Subcutaneous abdominal adipose tissue (tissue), 5 donors: ENCODE measurements around the gene SLIT2.

ENCODE experiments used
- H3K27ac ChIP-seq: one replicate; pipeline ENCODE4 v1.7.0; 2013; ENCODE audit warnings: low read depth, mild to moderate bottlenecking, inconsistent platforms, low read length, moderate library complexity
- H3K27me3 ChIP-seq, 5 donors: one replicate each; pipeline ENCODE4 v1.7.0; 2013; ENCODE audit warnings: low read length in 5 of 5, inconsistent platforms in 1 of 5; ENCODE audit not compliant: control insufficient read depth in 5 of 5, insufficient read depth in 4 of 5
- H3K36me3 ChIP-seq, 5 donors: one replicate each; pipeline ENCODE4 v1.7.0; 2013; ENCODE audit warnings: low read length in 5 of 5; ENCODE audit not compliant: control insufficient read depth in 5 of 5, insufficient read depth in 5 of 5
- H3K4me1 ChIP-seq, 5 donors: one replicate each; pipeline ENCODE4 v1.7.0; 2013; ENCODE audit warnings: low read length in 5 of 5, mild to moderate bottlenecking in 3 of 5, moderate library complexity in 1 of 5; ENCODE audit not compliant: control insufficient read depth in 5 of 5, insufficient read depth in 5 of 5
- H3K4me3 ChIP-seq, 5 donors: one replicate each; pipeline ENCODE4 v1.7.0; 2013; ENCODE audit warnings: low read length in 5 of 5, low read depth in 1 of 5
- H3K9ac ChIP-seq, 5 donors: one replicate each; pipeline ENCODE4 v1.7.0; 2013; ENCODE audit warnings: low read length in 5 of 5, mild to moderate bottlenecking in 4 of 5, moderate library complexity in 3 of 5
- H3K9me3 ChIP-seq, 5 donors: one replicate each; pipeline ENCODE4 v1.7.0; 2013; ENCODE audit warnings: low read length in 5 of 5; ENCODE audit not compliant: control insufficient read depth in 5 of 5
- donor health status: healthy.
- donor health status: healthy.
- donor health status: healthy.
- donor health status: healthy.
- donor health status: healthy.

SLIT2 gene

DNA sequence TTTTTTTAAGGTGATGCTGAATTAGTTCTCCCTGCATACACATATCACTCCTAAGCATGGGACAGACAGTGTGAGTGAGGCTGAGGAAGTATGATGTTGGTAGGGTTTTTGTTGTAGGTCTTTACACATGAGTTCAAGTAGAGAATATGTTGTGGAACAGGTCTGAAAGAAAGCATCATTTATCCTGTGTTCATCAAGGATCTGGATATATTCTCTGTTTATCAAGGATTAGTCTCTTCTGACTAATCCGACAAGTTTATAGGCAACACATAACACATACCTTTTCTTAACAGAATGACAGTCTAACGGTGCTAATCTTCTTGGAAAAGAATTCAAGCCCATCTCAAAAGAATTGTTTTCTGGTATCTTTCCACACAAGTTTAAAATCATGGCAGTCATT lies 10.5 kb downstream of the SLIT2 start:
- Histone ChIP-seq H3K36me3 (no peaks in the 10 kb centered on the region), H3K4me1 (peaks cover 0 to 13% (median 0%) of the 10 kb centered on the region in 5 donors)

DNA sequence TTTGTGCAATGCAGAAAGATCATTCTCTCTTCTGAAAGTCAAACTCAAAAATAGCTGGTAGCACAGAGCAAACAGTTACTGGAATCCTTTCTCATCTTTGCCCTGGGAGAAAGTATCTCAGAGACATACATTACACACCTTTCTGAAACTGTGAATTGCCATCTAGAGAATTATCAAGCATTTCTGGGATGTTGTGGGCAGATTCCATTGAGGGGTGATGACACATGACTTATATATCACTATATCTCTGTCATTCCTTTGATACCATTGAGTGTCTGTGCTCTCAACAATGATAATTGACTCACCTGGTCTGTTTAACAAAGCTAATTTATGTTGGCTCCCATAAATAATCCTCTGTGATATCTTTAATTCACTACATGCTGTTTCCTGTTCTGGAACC lies 13.0 kb downstream of the SLIT2 start:
- H3K4me1 ChIP-seq = peaks cover 0 to 13% (median 0%) of the 10 kb centered on the region in 5 donors
- no peaks in the 10 kb centered on the region for H3K9me3 ChIP-seq
- H3K27ac ChIP-seq = no peak overlapping the region
- no peak overlapping the region for H3K4me3 ChIP-seq
- H3K9ac ChIP-seq = no peak overlapping the region
- no peaks in the 10 kb centered on the region for H3K27me3 ChIP-seq
- no peaks in the 10 kb centered on the region for H3K36me3 ChIP-seq

More for the DNA sequence above, 10.5 kb downstream of the SLIT2 start:
- Histone ChIP-seq H3K27me3 (no peaks in the 10 kb centered on the region), H3K4me3 (no peak overlapping the region), H3K9ac (no peak overlapping the region), H3K9me3 (no peaks in the 10 kb centered on the region), H3K27ac (no peak overlapping the region)

DNA sequence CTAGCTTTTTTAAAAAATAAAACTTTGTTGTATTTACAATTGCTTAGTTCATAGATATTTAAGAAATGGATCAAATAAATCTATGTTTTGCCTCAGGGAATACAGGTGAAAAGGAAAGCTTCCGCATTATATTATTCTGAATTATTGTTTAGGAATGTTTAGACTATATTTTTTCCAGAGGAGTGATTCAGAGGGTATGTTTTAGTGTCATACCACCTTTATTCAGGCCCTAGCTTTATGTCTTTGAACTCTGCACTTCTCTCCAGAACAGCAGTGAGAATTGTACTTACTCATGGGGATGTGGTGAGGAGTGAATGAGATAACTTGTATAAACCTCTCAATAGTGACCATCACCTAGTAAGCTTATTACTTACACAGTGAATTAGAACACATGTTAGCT lies 14.0 kb downstream of the SLIT2 start:
- Histone ChIP-seq H3K4me3 (no peak overlapping the region), H3K27ac (no peak overlapping the region), H3K9me3 (no peaks in the 10 kb centered on the region), H3K4me1 (peaks cover 0 to 13% (median 0%) of the 10 kb centered on the region in 5 donors), H3K9ac (no peak overlapping the region), H3K27me3 (no peaks in the 10 kb centered on the region), H3K36me3 (no peaks in the 10 kb centered on the region)

DNA sequence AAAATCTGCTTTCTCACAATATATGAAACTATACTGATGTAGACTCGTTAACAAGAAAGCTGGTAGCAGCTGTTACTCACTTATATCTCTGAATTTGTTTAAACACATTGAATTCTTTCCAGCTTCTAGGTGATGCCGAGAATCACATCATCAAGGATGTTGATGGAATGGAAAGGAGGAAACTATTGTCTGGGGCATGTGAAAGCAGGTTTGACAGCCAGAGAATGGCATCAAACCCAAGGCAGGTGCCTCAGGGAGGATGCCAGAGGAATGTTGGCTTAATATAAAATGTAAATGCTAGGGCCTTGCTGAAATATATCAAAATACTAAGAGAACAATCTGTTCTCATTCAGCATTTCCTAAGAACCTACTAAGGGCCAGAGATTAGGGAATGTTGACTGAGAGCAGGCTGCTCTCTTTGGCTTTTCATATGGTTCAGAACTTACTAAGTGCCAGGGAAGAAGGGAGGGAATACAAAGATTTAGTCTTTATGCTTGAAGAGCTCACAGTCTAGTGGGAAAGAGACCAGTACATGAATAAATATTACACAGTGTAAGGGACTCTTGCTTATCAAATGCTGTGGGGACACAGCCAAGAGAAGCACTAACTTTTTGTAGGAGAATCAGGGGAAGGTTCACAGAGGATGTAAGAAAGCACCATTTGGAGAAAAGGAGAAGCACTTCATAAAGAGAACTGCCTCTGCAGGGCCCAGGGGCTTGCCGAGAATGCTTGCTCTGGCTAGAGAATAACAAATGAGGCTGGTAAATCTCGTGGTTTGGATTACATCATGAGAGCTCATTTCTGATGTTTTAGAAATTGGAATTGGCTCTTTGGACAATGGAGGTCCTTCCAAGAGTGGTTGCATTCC lies 14.7 kb downstream of the SLIT2 start:
- Histone ChIP-seq H3K9me3 (no peaks in the 10 kb centered on the region), H3K27ac (peak overlapping the region; percentile 47), H3K4me1 (peaks cover 0 to 13% (median 0%) of the 10 kb centered on the region in 5 donors), H3K27me3 (no peaks in the 10 kb centered on the region), H3K36me3 (no peaks in the 10 kb centered on the region), H3K9ac (no peak overlapping the region), H3K4me3 (no peak overlapping the region)

DNA sequence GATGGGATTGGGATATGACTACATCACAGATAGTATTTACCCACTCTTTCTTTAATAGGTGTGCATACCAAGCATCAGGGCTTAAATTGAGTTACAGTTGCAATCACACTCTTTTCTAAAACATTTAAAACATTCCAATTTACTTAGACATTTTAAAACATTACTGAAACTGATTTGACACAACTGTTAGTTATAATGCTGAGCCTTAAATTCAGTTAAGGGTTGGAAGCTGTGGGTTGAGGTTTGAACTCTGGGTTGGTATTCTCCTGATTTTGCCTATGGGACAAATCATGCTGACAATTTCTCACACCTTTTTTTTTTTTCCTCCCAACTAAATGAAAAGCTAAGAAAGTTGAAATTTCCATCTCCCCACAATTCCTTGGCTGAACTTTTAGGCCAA lies 16.3 kb downstream of the SLIT2 start:
- Histone ChIP-seq H3K4me1 (peaks cover 0 to 13% (median 0%) of the 10 kb centered on the region in 5 donors), H3K36me3 (no peaks in the 10 kb centered on the region), H3K27me3 (no peaks in the 10 kb centered on the region), H3K4me3 (no peak overlapping the region), H3K27ac (no peak overlapping the region), H3K9ac (no peak overlapping the region), H3K9me3 (no peaks in the 10 kb centered on the region)

DNA sequence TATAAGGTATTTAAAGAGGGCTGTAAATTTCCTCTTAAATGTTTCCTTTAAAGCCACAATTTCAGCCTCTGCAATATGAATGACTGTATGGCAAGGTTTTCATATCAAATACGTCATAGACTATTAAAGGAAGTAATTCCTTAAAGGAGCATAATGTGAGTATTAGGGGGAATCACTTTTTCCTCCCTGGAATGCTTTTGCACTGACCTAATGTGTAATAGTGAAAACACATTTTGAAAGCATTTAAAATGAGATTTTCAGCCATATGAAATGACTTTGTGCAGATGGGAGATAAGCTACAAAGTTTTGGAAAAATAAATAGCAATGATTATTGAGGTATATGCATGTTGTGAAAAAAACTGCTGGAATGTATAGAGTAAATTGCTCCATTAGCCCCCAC lies 17.6 kb downstream of the SLIT2 start:
- Histone ChIP-seq H3K27me3 (no peaks in the 10 kb centered on the region), H3K9me3 (no peaks in the 10 kb centered on the region), H3K4me3 (no peak overlapping the region), H3K27ac (no peak overlapping the region), H3K4me1 (peaks cover 0 to 13% (median 0%) of the 10 kb centered on the region in 5 donors), H3K9ac (no peak overlapping the region), H3K36me3 (no peaks in the 10 kb centered on the region)

DNA sequence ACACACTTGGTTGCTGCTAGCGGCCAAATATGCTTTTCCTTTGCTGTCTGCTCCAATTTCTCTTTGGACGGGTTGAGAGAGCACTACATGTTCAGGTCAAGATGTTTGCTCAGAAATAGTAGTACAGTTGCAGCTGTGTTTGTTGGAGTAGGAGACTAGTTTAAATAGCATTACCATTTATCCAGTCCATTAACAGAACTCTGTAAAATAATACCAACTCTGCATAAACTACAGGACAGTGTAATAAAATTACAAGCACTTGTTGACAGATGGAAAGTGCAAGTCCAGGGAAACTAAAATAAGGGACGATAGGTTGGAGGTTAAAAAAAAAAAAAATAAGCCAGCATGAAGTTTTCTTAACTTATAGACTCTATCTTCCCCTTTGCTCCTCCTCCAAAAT lies 20.2 kb downstream of the SLIT2 start:
- no peaks in the 10 kb centered on the region for H3K9me3 ChIP-seq
- no peak overlapping the region for H3K27ac ChIP-seq
- no peaks in the 10 kb centered on the region for H3K27me3 ChIP-seq
- no peaks in the 10 kb centered on the region for H3K36me3 ChIP-seq
- no peak overlapping the region for H3K9ac ChIP-seq
- peaks cover 0 to 3% (median 0%) of the 10 kb centered on the region in 5 donors for H3K4me1 ChIP-seq
- no peak overlapping the region for H3K4me3 ChIP-seq

DNA sequence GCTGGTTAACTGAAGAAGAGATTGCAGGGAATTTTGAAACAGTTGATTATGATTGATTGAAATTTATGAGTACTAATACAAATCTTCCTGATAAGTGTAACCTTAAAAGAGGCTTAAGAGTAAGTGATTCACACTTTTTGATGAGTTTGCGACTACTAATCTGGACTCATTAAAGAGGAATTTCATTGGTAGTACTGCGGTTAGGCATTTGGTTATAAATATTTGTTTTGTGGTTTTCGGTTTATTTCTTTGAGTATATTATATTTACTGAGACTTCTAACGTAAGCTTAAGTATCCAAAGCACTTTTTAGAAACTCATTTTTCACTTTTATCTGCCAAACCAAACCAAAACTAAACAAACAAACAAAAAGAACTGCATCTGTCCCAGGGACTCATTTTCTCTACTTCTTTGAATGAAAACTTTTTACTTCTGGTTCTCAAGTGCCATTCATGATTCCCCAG lies 20.7 kb downstream of the SLIT2 start:
- Histone ChIP-seq H3K27me3 (no peaks in the 10 kb centered on the region), H3K36me3 (no peaks in the 10 kb centered on the region), H3K4me3 (no peak overlapping the region), H3K9me3 (no peaks in the 10 kb centered on the region), H3K27ac (no peak overlapping the region), H3K9ac (no peak overlapping the region), H3K4me1 (no peaks in the 10 kb centered on the region)

DNA sequence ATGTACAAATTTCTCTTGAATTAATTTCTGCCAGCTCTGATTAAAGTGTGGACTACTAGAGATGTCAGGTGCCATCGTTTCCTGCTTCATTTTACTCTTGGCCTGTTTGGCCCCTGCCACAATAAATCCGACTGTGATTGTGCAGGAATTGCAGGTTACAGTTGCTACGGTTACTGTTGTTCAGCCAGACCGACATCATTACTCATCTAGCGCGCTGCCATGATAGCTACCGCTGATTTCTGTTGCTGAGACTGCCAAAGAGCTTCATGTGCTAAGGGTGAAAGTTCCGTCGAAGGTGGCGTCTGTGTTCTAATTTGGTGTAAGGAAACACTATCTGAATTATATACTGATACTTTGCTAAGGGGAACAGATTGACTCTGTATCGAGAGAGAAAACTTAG lies 22.1 kb downstream of the SLIT2 start:
- Histone ChIP-seq H3K4me1 (no peaks in the 10 kb centered on the region), H3K9me3 (no peaks in the 10 kb centered on the region), H3K4me3 (no peak overlapping the region), H3K9ac (no peak overlapping the region), H3K27me3 (no peaks in the 10 kb centered on the region), H3K36me3 (no peaks in the 10 kb centered on the region), H3K27ac (no peak overlapping the region)

DNA sequence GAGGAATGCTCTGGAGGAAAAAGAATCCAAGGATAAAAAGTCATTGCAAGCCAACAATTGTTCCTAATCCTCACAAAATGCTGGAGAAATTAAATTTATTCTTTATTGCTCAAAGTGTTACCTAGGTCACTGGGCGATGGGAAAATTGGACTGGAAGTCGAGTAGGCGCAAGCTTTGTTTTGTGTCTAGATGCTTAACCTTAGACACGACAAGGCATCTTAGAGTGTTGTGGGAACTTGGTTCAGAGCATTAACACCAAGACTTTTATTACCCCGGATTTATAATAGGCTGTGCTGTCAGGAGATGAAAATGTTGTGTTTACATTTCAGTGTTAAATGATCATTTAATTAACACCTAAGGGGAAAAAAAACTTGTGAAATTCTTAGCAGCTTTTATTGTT lies 25.1 kb downstream of the SLIT2 start:
- H3K27me3 ChIP-seq = no peaks in the 10 kb centered on the region
- H3K27ac ChIP-seq = no peak overlapping the region
- no peak overlapping the region for H3K4me3 ChIP-seq
- no peaks in the 10 kb centered on the region for H3K36me3 ChIP-seq
- no peaks in the 10 kb centered on the region for H3K4me1 ChIP-seq
- no peak overlapping the region for H3K9ac ChIP-seq
- no peaks in the 10 kb centered on the region for H3K9me3 ChIP-seq
